ENCODE data around the gene DDB1. TPM values are rescaled to one million over a fixed set of nuclear protein-coding genes. Genes with fewer than 3 reads are reported as not detected.

Gene DDB1
- total RNA-seq, 1 donor from 2014 or later, result 128 TPM

DNA sequence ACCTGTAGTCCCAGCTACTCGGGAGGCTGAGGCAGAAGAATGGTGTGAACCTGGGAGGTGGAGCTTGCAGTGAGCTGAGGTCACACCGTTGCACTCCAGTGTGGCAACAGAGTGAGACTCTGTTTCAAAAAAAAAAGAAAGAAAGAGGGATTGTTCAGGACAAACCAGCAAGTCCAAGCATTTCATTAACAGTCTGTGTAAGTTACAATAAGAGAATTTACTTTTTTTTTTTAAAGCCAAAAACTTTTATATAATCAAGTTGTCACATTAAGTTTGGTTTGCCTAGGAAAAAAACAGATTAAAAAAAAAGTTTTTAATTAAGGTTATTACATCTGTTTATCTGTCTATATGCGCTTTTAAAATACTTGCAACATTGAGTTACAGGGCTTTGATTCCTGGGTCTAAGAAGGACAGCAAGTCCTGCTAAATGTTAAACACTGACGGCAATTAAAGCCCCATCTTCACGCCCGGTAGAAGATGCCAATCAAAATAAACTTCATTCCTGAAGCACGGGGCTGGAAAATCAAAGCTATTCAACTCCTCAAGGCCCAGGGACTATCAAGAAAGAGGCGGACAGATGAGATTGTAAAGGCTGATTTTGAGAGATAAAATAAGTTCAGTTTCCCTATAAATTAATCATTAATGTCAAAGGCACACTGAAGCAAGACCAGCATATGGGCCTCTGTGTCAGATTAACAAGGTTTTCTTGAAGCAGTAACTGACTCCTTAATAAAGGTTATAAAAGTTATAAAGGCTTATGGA is 39.9 kb upstream of the DDB1 start:
- peaks cover 37% of the 10 kb centered on the region for H3K36me3 ChIP-seq
- no peak overlapping the region for H3K4me3 ChIP-seq
- H3K9me3 ChIP-seq (replicated peaks), result no peaks in the 10 kb centered on the region
- no peaks in the 10 kb centered on the region for H3K27me3 ChIP-seq (ENCODE audit: low read depth)
- DNase-seq, result no peak
- peaks cover 15% of the 10 kb centered on the region for H3K4me1 ChIP-seq
- no peak overlapping the region for H3K27ac ChIP-seq (replicated peaks)
- TF ChIP-seq, protein P1, sequence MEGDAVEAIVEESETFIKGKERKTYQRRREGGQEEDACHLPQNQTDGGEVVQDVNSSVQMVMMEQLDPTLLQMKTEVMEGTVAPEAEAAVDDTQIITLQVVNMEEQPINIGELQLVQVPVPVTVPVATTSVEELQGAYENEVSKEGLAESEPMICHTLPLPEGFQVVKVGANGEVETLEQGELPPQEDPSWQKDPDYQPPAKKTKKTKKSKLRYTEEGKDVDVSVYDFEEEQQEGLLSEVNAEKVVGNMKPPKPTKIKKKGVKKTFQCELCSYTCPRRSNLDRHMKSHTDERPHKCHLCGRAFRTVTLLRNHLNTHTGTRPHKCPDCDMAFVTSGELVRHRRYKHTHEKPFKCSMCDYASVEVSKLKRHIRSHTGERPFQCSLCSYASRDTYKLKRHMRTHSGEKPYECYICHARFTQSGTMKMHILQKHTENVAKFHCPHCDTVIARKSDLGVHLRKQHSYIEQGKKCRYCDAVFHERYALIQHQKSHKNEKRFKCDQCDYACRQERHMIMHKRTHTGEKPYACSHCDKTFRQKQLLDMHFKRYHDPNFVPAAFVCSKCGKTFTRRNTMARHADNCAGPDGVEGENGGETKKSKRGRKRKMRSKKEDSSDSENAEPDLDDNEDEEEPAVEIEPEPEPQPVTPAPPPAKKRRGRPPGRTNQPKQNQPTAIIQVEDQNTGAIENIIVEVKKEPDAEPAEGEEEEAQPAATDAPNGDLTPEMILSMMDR (IDR thresholded peaks at IDR 0.05; ENCODE audit: borderline replicate concordance), result no peak
- intact Hi-C loops (cut with micrococcal nuclease), result no loop called here

DNA sequence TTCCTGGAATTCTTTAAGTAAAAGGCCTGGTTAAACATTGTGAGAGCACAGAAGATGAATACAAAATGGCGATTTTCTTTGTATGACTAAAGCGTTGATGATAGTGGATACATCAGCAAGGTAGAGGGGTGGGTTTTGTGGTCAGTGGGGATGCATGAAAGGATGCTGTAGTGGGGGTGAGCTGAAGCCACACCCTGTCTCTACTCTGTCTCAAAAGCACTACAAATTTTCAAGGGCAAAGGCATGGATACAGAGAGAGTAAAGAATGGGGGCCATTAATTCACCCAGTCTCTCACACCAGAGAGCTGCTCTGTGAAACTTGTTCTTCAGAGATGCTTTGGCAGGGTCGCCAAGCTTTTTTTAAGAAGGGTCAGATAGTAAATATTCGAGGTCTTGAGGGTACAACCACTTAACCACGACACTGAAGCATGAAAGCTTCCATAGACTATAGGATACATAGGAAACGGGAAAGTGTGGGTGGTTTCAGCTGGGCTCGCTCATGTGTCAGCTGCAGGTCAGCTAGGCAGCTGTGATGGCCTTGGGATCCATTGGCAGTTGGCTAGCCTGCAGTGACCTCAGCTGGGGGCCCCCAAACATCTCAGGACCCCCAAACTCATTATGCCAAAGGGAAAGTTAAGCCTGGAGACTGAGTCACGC is 37.6 kb upstream of the DDB1 start:
- H3K4me1 ChIP-seq, result peaks cover 15% of the 10 kb centered on the region
- H3K36me3 ChIP-seq, result peaks cover 54% of the 10 kb centered on the region
- peak overlapping the region; percentile 53 for H3K27ac ChIP-seq (replicated peaks)
- TF ChIP-seq, protein P1 (IDR thresholded peaks at IDR 0.05; ENCODE audit: borderline replicate concordance), result no peak
- no peak for DNase-seq
- no peaks in the 10 kb centered on the region for H3K27me3 ChIP-seq (ENCODE audit: low read depth)
- no peaks in the 10 kb centered on the region for H3K9me3 ChIP-seq (replicated peaks)
- no peak overlapping the region for H3K4me3 ChIP-seq
- intact Hi-C loops (cut with micrococcal nuclease), result no loop called here

DNA sequence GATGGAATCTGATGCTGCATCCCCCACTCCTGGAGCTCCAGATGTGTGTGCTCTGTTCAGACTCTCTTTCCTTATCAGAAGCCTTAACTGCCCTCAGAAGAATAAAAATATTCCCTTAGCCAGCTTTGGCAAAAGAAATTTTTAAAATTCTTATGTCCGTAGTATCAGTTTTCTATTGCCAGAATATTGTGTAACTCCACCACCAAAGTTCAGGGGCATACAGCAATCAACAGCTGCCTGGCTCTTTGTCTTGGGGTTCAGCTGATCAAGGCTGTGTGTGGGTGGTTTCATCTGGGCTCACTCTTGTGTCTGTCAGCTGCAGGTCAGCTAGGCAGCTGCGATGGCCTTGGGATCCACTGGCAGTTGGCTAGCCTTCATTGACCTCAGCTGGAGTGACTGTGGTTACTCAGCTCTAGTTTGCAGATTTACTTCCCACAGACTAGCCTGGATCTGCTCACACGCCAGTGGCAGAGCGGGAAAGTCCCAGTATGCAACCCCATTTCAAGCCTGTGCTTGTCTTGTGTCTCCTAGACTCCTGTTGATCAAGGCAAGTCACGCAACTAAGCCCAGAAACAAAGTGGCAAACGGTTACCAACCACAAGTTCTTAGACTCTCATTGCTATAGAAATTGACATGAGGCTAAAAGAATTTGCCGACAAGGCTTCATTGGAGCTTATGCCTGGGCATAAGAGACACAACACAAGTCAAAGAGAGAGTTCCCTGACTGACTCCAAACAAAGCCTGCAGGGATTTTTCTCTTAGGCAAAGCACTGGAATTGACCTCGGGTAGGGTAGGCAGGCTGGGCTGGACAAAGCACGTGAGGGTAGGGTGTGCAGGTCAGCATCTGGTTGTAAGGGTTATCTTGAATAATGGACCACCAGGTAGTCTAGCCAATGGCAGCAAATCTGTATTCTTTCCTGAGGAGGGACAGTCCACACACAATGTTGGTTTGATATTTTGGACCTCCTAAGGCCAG is 36.8 kb upstream of the DDB1 start:
- peaks cover 15% of the 10 kb centered on the region for H3K4me1 ChIP-seq
- H3K36me3 ChIP-seq, result peaks cover 60% of the 10 kb centered on the region
- no peaks in the 10 kb centered on the region for H3K27me3 ChIP-seq (ENCODE audit: low read depth)
- peak; percentile 57 for DNase-seq
- TF ChIP-seq, protein P1 (IDR thresholded peaks at IDR 0.05; ENCODE audit: borderline replicate concordance), result no peak
- intact Hi-C loops (cut with micrococcal nuclease), result no loop called here
- no peaks in the 10 kb centered on the region for H3K9me3 ChIP-seq (replicated peaks)
- no peak overlapping the region for H3K4me3 ChIP-seq
- H3K27ac ChIP-seq (replicated peaks), result peak overlapping the region; percentile 53

DNA sequence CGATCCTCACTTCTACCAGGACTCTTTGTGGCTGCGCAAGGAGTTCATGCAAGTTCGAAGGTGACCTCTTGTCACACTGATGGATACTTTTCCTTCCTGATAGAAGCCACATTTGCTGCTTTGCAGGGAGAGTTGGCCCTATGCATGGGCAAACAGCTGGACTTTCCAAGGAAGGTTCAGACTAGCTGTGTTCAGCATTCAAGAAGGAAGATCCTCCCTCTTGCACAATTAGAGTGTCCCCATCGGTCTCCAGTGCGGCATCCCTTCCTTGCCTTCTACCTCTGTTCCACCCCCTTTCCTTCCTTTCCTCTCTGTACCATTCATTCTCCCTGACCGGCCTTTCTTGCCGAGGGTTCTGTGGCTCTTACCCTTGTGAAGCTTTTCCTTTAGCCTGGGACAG is 35.7 kb upstream of the DDB1 start:
- Histone ChIP-seq H3K4me3 (no peak overlapping the region), H3K27me3 (ENCODE audit: low read depth) (no peaks in the 10 kb centered on the region), H3K36me3 (peaks cover 69% of the 10 kb centered on the region), H3K4me1 (peaks cover 15% of the 10 kb centered on the region), H3K27ac (replicated peaks) (peak overlapping the region; percentile 53), H3K9me3 (replicated peaks) (no peaks in the 10 kb centered on the region)
- intact Hi-C loops (cut with micrococcal nuclease), result no loop called here
- DNase-seq, result no peak
- TF ChIP-seq, protein P1 (IDR thresholded peaks at IDR 0.05; ENCODE audit: borderline replicate concordance), result no peak

DNA sequence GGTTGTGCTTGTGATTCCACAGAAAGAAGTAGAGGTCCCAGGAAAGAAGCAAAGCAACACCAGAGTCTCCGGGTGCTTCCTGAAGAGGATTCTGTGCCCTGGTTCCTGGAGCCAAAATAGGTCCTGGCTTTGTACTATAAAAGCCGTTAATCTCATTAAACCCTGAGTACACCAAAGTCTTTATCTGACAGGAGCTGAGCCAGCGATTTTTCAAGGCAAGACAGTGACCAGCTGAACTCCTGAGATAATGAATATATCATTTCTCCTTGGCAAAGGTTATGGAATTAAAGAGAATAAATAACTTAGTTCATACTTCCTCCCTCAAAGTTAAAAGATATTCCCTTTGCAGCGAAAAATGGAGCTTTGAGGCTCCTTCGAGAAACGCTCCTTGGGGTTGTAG is 34.5 kb upstream of the DDB1 start:
- H3K9me3 ChIP-seq (replicated peaks), result no peaks in the 10 kb centered on the region
- TF ChIP-seq, protein P1 (IDR thresholded peaks at IDR 0.05; ENCODE audit: borderline replicate concordance), result no peak
- no peak overlapping the region for H3K27ac ChIP-seq (replicated peaks)
- H3K4me1 ChIP-seq, result peaks cover 28% of the 10 kb centered on the region
- no peaks in the 10 kb centered on the region for H3K27me3 ChIP-seq (ENCODE audit: low read depth)
- no peak for DNase-seq
- H3K36me3 ChIP-seq, result peaks cover 69% of the 10 kb centered on the region
- H3K4me3 ChIP-seq, result no peak overlapping the region
- intact Hi-C loops (cut with micrococcal nuclease), result no loop called here

All from left ventricle myocardium inferior (tissue), 1 donor.